T-helper 1 cell treated with Interleukin-12 subunit alpha and Interleukin-12 subunit beta and Interleukin-4 antibody, amounts not matched to agents 30 μg/mL and 1 μg/mL, for 36 hours (primary cell): ENCODE data around the gene HOXA1.

Source experiments
- H3K27ac Mint-ChIP-seq: one replicate; pipeline ENCODE4 v1.8.0; 2021; ENCODE audit warnings: mild to moderate bottlenecking, mixed read lengths
- H3K27me3 Mint-ChIP-seq: one replicate; pipeline ENCODE4 v1.8.0; 2021; ENCODE audit warnings: low read depth, mixed read lengths
- H3K36me3 Mint-ChIP-seq: one replicate; pipeline ENCODE4 v1.8.0; 2021; ENCODE audit warnings: low read depth, mixed read lengths
- H3K4me1 Mint-ChIP-seq: one replicate; pipeline ENCODE4 v1.8.0; 2021; ENCODE audit warnings: low read depth, mixed read lengths
- H3K4me3 Mint-ChIP-seq: one replicate; pipeline ENCODE4 v1.8.0; 2021; ENCODE audit warnings: mild to moderate bottlenecking, moderate library complexity, mixed read lengths
- H3K9me3 Mint-ChIP-seq: one replicate; pipeline ENCODE4 v1.8.0; 2021; ENCODE audit warnings: mixed read lengths

HOXA1 gene

DNA sequence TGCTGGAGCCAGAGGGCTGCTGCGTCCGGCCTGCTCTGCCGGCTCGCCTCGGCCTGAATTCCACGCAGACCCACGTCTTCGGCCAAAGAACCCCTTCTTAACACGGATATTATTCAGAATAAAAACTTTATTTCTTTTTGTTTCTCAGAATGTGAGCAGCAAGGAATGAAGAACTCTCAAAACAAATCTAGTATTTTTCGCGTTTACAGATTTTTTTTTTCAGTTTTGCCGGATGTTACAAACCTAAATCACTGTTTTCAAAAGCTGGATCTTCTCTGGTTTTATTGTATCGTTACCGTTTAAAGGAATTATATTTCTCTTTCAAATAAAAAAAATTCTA lies 11.1 kb upstream of the HOXA1 start:
- H3K9me3 Mint-ChIP-seq = no peaks in the 10 kb centered on the region
- no peak overlapping the region for H3K4me3 Mint-ChIP-seq
- H3K27ac Mint-ChIP-seq = no peak overlapping the region
- H3K27me3 Mint-ChIP-seq = peaks cover 37% of the 10 kb centered on the region
- peaks cover 6% of the 10 kb centered on the region for H3K4me1 Mint-ChIP-seq
- H3K36me3 Mint-ChIP-seq = peaks cover 5% of the 10 kb centered on the region

DNA sequence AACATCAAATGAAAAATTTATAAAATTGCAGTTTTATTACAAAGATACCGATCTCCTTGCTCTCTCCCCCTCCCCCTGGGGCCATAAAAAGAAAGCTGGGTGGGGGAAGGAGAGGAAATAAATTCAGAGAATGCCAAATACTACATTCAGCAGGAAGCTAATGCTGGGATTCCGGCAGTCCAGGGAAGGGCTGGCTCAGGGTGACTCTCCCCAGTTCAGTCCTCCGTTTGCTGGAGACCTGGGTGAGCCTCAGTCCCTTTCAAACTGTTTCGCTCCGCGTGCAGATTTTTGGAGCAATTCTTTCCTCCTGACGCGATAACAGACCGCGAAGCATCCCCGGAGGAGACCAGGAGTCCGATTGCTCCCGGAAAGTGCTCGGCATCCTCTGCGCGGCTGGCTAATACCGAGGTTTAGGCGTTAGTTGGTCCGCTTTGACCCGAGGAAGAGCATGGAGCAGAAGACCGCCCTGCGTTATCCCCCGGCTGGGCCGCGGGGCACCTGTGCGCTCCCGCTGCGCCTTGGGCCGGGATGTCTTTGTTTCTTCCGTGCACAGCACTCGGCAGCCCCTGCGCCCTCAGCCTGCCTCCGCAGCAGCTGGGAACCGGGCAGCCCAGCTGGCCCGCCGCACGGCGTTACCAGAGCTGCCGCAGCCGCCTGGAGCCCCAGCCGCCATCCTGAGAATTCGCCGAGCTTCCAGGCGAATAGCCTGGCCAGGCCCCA lies 10.5 kb upstream of the HOXA1 start:
- Mint-ChIP-seq H3K36me3 (peaks cover 7% of the 10 kb centered on the region), H3K27me3 (peaks cover 42% of the 10 kb centered on the region), H3K9me3 (no peaks in the 10 kb centered on the region), H3K27ac (no peak overlapping the region), H3K4me1 (peaks cover 6% of the 10 kb centered on the region), H3K4me3 (no peak overlapping the region)

DNA sequence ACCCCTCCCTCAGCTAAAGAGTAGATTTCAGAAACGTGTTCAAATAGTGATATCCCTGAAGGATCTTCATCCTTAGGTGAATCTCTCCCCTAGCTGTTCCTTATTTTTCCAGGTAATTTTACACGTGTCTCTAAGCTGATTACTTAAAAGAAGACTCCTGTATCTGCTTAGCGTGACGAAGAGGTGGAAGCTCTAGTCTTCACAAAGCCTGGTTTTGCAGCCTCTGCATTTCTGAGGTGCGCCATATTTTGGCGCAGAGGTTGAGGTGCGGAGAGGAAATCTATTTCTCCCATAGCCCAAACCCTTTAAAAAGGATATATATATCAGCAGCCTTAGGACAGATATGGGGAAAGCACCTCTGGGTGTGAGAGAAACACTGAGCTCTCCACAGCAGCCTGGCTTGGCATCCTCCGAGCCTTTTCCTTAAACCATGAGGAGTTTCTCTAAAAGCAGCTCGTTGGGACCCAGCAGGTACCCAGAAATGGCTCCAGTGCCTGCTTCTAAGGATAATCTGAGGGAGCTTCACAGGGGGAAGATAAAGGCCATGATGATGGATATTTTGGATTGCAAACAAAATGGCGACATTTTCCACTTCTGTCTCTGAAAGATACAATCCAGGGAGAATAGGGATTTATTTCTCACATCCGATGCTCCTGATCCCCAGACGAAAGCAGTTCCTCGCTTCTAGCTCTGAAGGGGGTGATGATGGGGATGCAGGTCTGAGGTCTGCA lies 9.7 kb upstream of the HOXA1 start:
- Mint-ChIP-seq H3K36me3 (peaks cover 10% of the 10 kb centered on the region), H3K4me1 (peaks cover 6% of the 10 kb centered on the region), H3K27me3 (peaks cover 51% of the 10 kb centered on the region), H3K9me3 (no peaks in the 10 kb centered on the region), H3K27ac (no peak overlapping the region), H3K4me3 (no peak overlapping the region)

DNA sequence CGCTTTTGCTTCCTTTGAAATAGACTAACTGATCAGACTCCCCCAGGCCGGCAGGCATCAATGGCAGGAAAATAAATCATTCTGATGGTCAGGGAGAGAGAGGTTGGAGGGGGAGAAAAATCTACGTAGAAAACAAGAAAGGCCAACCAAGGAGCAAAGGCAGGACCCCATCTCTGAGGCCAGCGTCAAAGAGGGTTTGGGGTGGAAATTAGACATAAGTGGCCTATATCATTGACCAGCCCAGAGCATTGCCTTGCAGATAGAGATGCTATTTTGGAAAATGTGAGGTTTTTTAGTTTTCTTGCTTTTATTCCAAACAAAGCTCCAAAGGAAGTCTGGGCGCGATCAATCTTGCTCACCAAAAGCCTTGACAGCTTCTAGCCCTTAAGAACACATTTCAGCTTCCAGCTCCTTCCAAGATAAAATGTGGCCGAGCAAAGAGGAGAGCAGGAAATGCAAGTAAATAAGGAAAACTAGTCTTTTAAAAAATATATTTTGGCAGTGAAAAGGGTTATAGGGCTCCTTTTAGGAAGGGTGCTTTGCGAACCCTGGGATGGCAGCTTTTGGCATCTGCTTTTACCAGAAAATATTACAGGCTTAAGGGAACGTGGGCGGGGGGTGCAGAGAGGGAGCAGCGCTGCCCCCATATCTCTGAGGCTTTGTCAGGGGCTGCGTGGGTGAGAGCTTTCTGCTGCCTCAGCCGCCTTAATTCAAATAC lies 8.7 kb upstream of the HOXA1 start:
- peaks cover 14% of the 10 kb centered on the region for H3K36me3 Mint-ChIP-seq
- no peak overlapping the region for H3K4me3 Mint-ChIP-seq
- no peak overlapping the region for H3K27ac Mint-ChIP-seq
- H3K27me3 Mint-ChIP-seq = peaks cover 61% of the 10 kb centered on the region
- H3K4me1 Mint-ChIP-seq = peaks cover 6% of the 10 kb centered on the region
- H3K9me3 Mint-ChIP-seq = no peaks in the 10 kb centered on the region

- peaks cover 69% of the 10 kb centered on the region for H3K27me3 Mint-ChIP-seq
- peaks cover 6% of the 10 kb centered on the region for H3K4me1 Mint-ChIP-seq
- no peak overlapping the region for H3K27ac Mint-ChIP-seq
- no peak overlapping the region for H3K4me3 Mint-ChIP-seq
- H3K9me3 Mint-ChIP-seq = no peaks in the 10 kb centered on the region
- peaks cover 19% of the 10 kb centered on the region for H3K36me3 Mint-ChIP-seq
Observed at GRCh38 chr7:27103489-27104226, 7.9 kb upstream of the HOXA1 start.

DNA sequence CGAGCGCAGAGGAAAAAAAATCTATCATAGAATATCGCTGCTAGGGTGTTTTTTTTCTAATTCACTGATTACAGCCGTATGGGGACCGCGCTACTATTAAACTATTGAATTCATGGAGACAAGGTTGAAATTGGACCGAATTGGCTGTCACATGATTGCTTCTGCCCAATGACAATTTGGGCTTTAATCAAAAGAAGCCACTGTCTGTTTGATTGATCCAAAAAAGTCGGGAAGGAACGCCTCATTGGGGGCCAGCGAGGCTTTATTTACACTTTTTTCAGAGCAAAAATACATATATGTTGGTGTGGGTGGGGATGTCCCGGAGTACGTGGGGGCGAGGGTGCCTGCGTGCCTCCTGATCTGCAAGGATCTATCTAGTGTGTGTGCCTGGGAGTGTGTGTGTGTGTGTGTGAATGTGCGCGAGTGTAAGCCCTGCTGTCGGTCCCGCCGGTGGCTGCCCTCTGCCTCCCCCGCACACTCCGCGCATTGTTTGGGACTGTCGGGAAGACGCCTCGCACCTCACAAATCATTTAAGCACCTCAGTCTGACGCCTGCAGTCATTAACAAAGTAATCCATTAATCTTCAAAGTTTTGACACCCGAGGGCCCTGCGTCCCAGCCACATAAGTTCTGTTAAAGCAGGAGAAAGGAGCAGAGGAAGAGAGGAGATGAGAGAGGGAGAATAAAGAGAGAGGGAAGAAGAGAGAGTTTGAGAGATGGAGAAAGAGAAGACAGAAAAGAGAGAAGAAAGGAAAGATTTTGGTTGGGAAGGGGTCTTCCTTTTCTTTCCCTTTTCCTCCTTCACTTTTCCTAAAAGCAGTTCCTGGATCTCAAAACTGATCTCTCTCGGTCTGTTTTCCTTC lies 7.0 kb upstream of the HOXA1 start, which contains the start of gene HOXA2:
Gene HOXA2 (minus strand): TSS at position 103 of the 862 bp plus-strand sequence. CDS start 183 bp downstream, outside the sequence.
- Mint-ChIP-seq H3K27me3 (peaks cover 74% of the 10 kb centered on the region), H3K27ac (no peak within 1 kb of the TSS), H3K36me3 (peaks cover 20% of the 10 kb centered on the region), H3K9me3 (no peaks in the 10 kb centered on the region), H3K4me3 (no peak within 1 kb of the TSS), H3K4me1 (peaks cover 8% of the 10 kb centered on the region)

DNA sequence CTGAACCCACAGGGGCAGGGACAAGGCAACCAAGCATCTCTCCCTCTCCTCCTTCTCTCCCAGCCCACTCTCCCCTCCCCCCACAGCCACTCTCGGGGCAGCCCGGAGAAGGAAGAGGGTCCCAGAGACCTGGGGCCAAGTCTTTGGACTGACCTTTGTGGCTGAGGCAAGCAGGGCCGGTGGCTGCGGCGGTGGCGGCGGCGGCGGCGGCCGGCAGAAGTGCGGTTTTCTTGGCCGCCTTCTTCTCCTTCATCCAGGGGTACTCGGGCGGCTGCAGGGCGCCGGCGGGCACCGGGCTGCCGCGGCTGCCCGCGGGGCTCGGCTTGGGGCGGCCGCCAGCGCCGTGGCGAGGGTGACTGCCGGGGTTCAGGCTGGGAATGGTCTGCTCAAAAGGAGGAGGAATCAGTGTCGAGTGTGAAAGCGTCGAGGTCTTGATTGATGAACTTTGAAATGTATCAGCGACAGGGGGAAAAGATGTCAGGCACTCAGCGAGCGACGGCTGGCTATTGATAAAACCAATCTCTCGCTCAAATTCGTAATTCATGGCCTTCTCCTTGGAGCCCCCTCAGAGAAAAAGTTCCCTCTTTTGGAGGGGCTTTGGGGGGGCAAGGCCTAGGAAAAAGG lies 6.3 kb upstream of the HOXA1 start:
- Mint-ChIP-seq H3K27ac (no peak overlapping the region), H3K4me1 (peaks cover 11% of the 10 kb centered on the region), H3K4me3 (no peak overlapping the region), H3K27me3 (peaks cover 81% of the 10 kb centered on the region), H3K9me3 (no peaks in the 10 kb centered on the region), H3K36me3 (peaks cover 20% of the 10 kb centered on the region)

GRCh38 chr7:27101171-27101956 lies 5.6 kb upstream of the HOXA1 start:
- Mint-ChIP-seq H3K4me1 (peaks cover 11% of the 10 kb centered on the region), H3K9me3 (no peaks in the 10 kb centered on the region), H3K4me3 (no peak overlapping the region), H3K36me3 (peaks cover 20% of the 10 kb centered on the region), H3K27me3 (peaks cover 83% of the 10 kb centered on the region), H3K27ac (no peak overlapping the region)

GRCh38 chr7:27100694-27101170 lies 4.9 kb upstream of the HOXA1 start:
- no peak overlapping the region for H3K27ac Mint-ChIP-seq
- H3K36me3 Mint-ChIP-seq = peaks cover 20% of the 10 kb centered on the region
- H3K4me1 Mint-ChIP-seq = peaks cover 12% of the 10 kb centered on the region
- no peaks in the 10 kb centered on the region for H3K9me3 Mint-ChIP-seq
- no peak overlapping the region for H3K4me3 Mint-ChIP-seq
- peaks cover 83% of the 10 kb centered on the region for H3K27me3 Mint-ChIP-seq

DNA sequence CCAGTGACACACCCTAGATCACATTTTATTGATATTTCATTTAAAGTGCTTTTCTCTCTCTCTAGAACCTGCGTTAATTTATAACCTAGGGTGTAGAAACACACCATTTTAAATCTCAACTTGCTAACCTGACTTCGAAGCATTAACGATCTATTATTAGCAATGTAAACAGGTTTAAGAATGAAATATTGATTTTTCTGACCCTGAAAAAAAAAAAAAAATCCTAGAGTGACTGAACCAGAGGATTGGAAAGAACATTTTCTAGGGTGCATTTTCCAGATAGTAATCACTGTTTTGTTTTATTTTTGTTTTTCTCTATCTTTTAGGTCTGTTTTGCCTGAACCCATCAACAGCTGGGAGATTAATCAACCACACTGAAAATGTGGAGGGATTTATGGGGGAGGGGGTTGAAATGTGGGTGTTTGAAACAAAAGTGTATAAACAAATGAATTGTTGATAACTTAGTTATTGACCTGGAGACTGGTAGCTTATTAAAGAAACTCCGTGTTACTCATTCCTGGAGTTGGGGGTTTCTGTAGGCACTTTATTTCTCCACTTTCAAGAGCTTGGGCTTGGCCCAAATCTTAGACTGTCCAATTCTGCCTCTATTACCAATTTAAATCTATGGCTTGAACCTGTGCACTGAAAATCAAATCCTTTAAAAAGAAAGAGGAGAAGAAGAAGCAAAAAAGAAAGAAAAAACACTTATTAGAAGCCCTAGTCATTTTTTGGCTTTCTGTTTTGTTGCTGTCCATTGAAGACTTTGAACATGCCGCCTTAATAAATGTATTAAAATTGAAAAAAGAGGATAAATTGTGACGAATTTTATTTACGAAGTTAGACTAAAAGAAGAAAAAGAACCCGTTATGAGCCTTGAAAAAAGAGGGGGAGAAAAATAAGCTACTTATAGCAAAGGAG lies 3.9 kb upstream of the HOXA1 start:
- peaks cover 18% of the 10 kb centered on the region for H3K4me1 Mint-ChIP-seq
- no peak overlapping the region for H3K4me3 Mint-ChIP-seq
- peaks cover 20% of the 10 kb centered on the region for H3K36me3 Mint-ChIP-seq
- no peak overlapping the region for H3K27ac Mint-ChIP-seq
- H3K27me3 Mint-ChIP-seq = peaks cover 85% of the 10 kb centered on the region
- no peaks in the 10 kb centered on the region for H3K9me3 Mint-ChIP-seq

DNA sequence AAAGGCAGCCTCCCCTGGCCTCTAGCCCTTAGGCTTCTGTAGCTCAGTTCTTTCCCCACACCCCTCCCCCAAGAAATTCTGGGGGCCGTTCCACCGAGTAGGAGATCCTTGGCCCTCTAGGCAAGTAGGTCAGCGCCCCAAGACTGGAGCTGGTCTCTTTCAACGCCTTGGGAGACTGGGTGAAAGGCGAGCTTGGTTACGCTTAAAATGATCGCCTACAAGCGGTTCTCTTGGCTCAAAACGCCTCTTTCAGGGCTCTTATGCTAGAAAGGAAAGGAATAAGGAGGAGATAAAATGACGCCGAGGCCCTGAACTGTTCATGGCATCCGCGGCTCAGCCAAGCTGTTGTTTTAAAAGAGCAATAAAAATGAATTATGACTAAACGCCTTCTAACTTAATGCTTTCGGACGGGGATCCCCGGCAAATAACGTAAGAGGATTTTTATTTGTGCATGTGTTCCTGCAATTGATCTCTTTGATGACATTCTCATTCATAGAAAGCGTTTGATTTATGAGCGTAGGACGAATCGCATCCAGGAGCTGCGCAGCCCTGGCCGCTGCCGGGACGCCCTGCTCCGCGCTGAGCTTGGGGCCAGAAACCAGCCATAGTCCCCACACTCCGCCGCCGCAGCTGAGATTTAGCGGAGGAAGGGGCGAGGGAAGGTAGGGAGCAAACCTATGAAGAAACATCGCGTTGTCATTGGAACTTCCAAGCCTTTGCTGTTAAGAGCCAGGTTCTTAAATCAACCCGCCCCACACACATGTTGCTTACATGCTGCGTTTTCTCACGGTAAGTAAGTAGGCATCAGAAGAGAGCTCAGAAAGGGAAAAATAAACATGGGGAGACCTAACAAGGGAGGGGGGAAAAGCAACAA lies 3.0 kb upstream of the HOXA1 start:
- Mint-ChIP-seq H3K9me3 (no peaks in the 10 kb centered on the region), H3K36me3 (peaks cover 20% of the 10 kb centered on the region), H3K27ac (no peak overlapping the region), H3K4me3 (no peak overlapping the region), H3K27me3 (peaks cover 86% of the 10 kb centered on the region), H3K4me1 (peaks cover 17% of the 10 kb centered on the region)
